BLaER1 treated with 17β-estradiol and CSF1 and Interleukin-3, amounts not matched to agents 10 nM and 100 nM (cell line): Measurements from ENCODE around the gene LRRC59.
"Not testable (repeated sequence)": the region's sequence is repeated elsewhere in the genome, so short reads cannot be mapped to it uniquely, and the experiment has no call there.

ENCODE experiments used
- H3K27ac ChIP-seq, 11 experiments: shearing (Covaris generic); formaldehyde crosslinking; 2 replicates each; pipeline ENCODE4 v1.8.1; 2022
- H3K27me3 ChIP-seq, 11 experiments: shearing (Covaris generic); formaldehyde crosslinking; 2 replicates each; pipeline ENCODE4 v1.8.1; 2022
- H3K36me3 ChIP-seq, 11 experiments: shearing (Covaris generic); formaldehyde crosslinking; 2 replicates each; pipeline ENCODE4 v1.8.1; 2022
- H3K4me1 ChIP-seq, 10 experiments: shearing (Covaris generic); formaldehyde crosslinking; 2 replicates each; pipeline ENCODE4 v1.8.1; 2022
- H3K4me2 ChIP-seq, 11 experiments: shearing (Covaris generic); formaldehyde crosslinking; 2 replicates each; pipeline ENCODE4 v1.8.1; 2022
- H3K4me3 ChIP-seq, 10 experiments: shearing (Covaris generic); formaldehyde crosslinking; 2 replicates each; pipeline ENCODE4 v1.8.1; 2022
- H3K9ac ChIP-seq, 11 experiments: shearing (Covaris generic); formaldehyde crosslinking; 2 replicates each; pipeline ENCODE4 v1.8.1; 2022
- H3K9me3 ChIP-seq, 11 experiments: shearing (Covaris generic); formaldehyde crosslinking; replicated peaks in 1 of 11; 2 replicates each; pipeline ENCODE4 v1.8.1; 2022
- H4K20me1 ChIP-seq, 11 experiments: shearing (Covaris generic); formaldehyde crosslinking; 2 replicates each; pipeline ENCODE4 v1.8.1; 2022
- Cebpa-rat ChIP-seq, 11 experiments: shearing (Covaris generic); IDR thresholded peaks; 2 replicates each; pipeline ENCODE4 v1.8.1; 2022

The LRRC59 gene

DNA sequence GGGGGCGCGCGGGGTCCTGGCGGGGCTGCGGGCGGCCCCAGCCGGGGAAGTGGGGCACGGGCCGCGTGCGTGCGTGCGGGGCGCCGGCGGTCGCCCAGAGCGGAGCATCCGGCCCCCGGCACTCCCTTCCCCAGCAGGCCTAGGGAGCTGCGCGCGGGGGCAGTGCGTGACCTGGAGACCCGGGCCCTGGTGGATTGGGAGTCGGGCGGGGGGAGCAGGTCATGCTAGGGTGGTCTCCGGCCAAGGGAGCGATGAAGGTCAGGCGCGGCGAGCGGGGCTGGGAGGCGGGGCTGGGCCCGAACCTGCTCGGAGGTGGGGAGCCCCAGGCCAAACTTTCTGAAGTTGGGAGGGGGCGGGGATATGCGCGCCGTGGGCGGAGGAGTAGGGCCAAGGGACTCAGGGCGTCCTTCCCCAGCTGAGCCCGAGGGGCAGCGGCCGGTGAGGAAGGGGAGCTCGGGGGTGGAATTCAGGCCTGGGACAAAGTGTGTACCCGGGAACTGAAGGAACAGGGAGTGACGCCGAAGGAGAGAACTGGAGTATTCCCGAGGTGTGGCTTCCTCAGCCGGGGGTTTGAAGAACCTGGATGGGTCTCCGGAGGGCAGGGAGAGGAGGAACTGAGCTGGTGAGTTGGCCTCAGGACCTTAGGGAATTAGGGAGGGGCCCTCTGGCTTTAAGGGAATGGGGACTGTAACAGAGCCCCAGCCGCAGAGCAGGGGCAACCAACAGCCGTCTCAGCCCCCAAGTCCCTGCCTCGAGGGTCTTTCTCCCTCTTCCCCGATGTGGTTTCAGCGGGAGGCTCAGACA lies 50.8 kb downstream of the LRRC59 start:
- peak overlapping the region; percentile 87 to 96 (median 92) for H3K9ac ChIP-seq
- H3K27ac ChIP-seq: peak overlapping the region; percentile 68 to 92 (median 88)
- peak overlapping the region; percentile 82 to 98 (median 92) for H3K4me3 ChIP-seq
- peaks cover 20 to 44% (median 37%) of the 10 kb centered on the region in 11 experiments; a peak in 20 of 22 replicates for H4K20me1 ChIP-seq
- peaks cover 7 to 9% (median 8%) of the 10 kb centered on the region in 11 experiments; a peak in 17 of 22 replicates for H3K9me3 ChIP-seq
- H3K4me1 ChIP-seq: peaks cover 33 to 48% (median 42%) of the 10 kb centered on the region in 10 experiments
- H3K4me2 ChIP-seq: peak overlapping the region; percentile 91 to 100 (median 98)
- TF ChIP-seq Cebpa-rat (IDR thresholded peaks at IDR 0.05): no peak
- peaks cover 0 to 10% (median 0%) of the 10 kb centered on the region in 11 experiments; a peak in 3 of 22 replicates for H3K36me3 ChIP-seq
- no peaks in the 10 kb centered on the region for H3K27me3 ChIP-seq

DNA sequence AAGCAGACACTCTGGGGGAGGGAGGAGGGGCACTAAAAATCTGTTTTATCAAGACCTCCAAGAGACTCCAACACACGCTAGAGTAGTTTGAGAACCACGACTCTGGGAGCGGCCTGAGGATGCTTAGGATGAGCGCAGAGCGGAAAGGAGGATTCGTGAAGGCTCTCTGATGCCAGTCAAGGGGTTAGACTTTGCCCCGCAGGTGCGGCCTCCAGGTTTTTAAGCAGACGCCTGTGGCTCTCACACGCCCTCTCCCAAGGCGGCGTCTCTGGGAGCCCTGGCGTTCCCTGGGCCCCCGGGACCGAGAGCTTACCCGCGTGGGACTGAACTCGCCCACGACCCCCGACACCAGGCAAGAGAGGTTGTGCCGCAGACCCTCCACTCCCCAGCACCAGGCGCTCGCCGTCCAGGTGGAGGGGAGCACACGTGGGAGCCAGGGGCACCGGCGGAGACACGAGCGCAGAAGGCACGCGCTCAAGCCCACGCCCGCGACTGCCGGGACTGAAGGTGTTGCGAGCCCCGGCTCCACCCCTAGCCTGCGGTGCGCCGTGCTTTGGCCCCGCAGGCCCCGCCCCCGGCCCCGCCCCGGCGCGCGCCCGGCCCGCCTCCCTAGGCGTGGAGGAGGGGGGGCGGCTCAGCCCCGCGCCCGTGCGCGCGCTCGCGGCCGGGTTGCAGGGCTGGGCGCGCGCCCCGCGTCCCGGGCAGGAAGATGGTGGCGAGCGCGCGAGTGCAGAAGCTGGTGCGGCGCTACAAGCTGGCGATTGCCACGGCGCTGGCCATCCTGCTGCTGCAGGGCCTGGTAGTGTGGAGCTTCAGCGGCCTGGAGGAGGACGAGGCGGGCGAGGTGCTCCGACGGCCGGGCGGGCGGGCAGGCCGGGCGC lies 51.7 kb downstream of the LRRC59 start, which contains the start of gene XYLT2:
Gene XYLT2 (plus strand): TSS at position 695 of the 881 bp plus-strand sequence. CDS start 15 bp downstream, at position 710.
- peaks cover 8 to 13% (median 9%) of the 10 kb centered on the region in 11 experiments; a peak in 17 of 22 replicates for H3K9me3 ChIP-seq
- H4K20me1 ChIP-seq: peaks cover 11 to 35% (median 30%) of the 10 kb centered on the region in 11 experiments; a peak in 19 of 22 replicates
- peak within 1 kb of the TSS; percentile 68 to 92 (median 88) for H3K27ac ChIP-seq
- H3K4me1 ChIP-seq: peaks cover 33 to 48% (median 42%) of the 10 kb centered on the region in 10 experiments
- H3K36me3 ChIP-seq: peaks cover 0 to 7% (median 0%) of the 10 kb centered on the region in 11 experiments; a peak in 2 of 22 replicates
- peak within 1 kb of the TSS; percentile 87 to 96 (median 92) for H3K9ac ChIP-seq
- H3K4me2 ChIP-seq: peak within 1 kb of the TSS; percentile 91 to 100 (median 98)
- TF ChIP-seq Cebpa-rat (IDR thresholded peaks at IDR 0.05): no peak
- H3K27me3 ChIP-seq: no peaks in the 10 kb centered on the region
- peak within 1 kb of the TSS; percentile 82 to 98 (median 92) for H3K4me3 ChIP-seq

DNA sequence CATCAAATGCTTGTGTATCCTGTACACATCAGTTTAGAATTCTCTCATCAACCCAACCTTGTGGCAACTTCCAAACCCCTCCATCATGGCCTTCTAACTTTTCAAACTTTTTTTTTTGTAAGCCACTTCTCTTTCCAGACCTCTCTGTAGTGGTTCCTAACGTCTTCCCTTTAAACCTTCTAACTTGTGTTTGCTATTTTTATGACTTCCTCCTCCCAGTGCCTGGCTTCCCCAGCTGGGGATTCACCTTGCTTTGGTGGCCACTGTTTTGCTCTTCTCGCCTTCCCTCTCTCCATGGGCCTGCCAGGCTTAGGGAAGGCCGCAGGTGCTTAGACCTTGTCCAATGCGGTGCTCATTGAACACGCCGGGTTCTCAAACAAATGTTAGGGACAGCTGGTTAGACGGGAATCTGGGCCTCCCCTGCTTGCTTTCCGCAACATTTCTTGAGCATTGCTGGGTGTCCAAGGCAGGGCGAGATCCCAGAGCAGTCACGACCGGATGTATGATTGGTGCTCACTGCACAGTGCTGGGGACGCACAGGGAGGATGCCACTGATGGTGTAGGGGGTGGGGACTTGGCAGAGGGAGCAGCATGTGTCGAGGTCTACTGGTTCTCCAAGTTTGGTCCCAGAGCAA lies 52.5 kb downstream of the LRRC59 start:
- peak overlapping the region; percentile 91 to 99 (median 98) for H3K4me2 ChIP-seq
- peaks cover 33 to 48% (median 42%) of the 10 kb centered on the region in 10 experiments for H3K4me1 ChIP-seq
- H3K27ac ChIP-seq: peak overlapping the region in 9 of 11 experiments; percentile 27 to 92 (median 88); a peak in 10 of 22 replicates
- peaks cover 0 to 7% (median 0%) of the 10 kb centered on the region in 11 experiments; a peak in 2 of 22 replicates for H3K36me3 ChIP-seq
- H4K20me1 ChIP-seq: peaks cover 11 to 31% (median 27%) of the 10 kb centered on the region in 11 experiments; a peak in 19 of 22 replicates
- H3K27me3 ChIP-seq: no peaks in the 10 kb centered on the region
- no peak for TF ChIP-seq Cebpa-rat (IDR thresholded peaks at IDR 0.05)
- H3K9me3 ChIP-seq: peaks cover 8 to 16% (median 12%) of the 10 kb centered on the region in 11 experiments; a peak in 17 of 22 replicates
- H3K9ac ChIP-seq: peak overlapping the region in 7 of 11 experiments; percentile 89 to 96 (median 93); a peak in 11 of 22 replicates
- H3K4me3 ChIP-seq: peak overlapping the region; percentile 82 to 98 (median 92); a peak in 19 of 20 replicates

DNA sequence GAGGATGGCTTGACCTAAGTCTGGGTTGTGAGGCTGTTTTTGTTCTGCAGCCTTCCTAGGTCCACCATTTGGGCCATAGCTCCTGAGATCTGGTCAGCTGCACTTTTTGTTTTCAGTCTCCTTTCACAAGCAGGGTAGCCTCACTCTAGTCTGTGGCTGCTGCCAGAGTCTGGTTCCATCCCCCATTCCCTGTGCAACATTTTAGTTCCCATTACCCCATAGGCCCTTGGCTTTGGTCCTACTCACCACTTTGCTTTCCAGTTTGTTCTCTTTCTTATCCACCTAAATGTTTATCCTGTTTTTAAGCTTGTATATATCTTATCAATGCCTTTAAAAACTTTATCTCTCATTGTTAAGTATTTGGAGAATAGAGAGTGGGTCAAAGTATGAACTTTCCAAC lies 57.9 kb downstream of the LRRC59 start:
- Histone ChIP-seq H3K36me3 (no peaks in the 10 kb centered on the region), H3K9me3 (peaks cover 25 to 39% (median 32%) of the 10 kb centered on the region in 11 experiments), H3K4me3 (no peak overlapping the region), H3K4me1 (peaks cover 5 to 11% (median 8%) of the 10 kb centered on the region in 10 experiments), H3K27me3 (no peaks in the 10 kb centered on the region), H3K9ac (no peak overlapping the region), H3K4me2 (no peak overlapping the region), H3K27ac (no peak overlapping the region), H4K20me1 (no peaks in the 10 kb centered on the region)
- no peak for TF ChIP-seq Cebpa-rat (IDR thresholded peaks at IDR 0.05)

DNA sequence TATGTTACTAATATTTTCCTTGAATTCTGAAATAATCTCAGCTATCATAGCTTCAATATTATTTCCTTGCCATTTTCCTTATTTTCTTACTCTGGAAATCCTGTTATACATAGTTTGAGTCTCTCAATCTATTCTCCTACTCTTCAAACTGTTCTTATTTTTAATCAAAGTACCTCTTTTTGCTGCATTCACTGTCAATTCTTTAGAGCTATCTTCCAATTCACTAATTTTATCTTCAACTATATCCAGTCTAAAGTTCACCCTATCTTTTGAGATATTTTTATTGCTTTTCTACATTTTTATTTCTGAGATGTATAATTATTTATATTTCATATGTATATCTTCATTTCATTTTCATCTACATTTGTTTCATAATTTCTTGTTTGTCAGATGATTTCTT lies 58.7 kb downstream of the LRRC59 start:
- Histone ChIP-seq H3K9ac (no peak overlapping the region), H3K4me1 (peaks cover 5 to 12% (median 8%) of the 10 kb centered on the region in 10 experiments; a peak in 19 of 20 replicates)

DNA sequence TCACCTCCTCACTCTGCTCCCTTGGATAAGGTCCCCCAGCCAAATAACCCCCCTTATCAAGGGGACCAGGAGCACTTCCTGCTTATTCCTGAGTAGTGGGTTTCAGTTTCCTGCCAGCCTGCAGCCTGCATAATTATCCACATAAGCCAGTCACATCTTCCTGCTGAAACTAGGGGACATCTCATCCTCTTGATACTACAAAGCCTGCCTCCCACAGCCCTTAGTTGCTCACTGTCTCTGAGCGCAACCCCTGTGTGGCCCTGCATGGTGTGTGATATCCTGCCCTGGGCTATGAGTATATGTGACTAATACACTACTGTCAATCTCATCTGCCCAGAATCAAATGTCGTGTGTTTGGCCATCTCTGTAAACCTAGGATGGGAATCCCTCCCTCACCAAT lies 59.4 kb downstream of the LRRC59 start:
- no peak for TF ChIP-seq Cebpa-rat (IDR thresholded peaks at IDR 0.05)
- H3K27me3 ChIP-seq: no peaks in the 10 kb centered on the region
- H3K27ac ChIP-seq: no peak overlapping the region
- peaks cover 12 to 19% (median 15%) of the 10 kb centered on the region in 10 experiments for H3K4me1 ChIP-seq
- H4K20me1 ChIP-seq: no peaks in the 10 kb centered on the region
- H3K9ac ChIP-seq: no peak overlapping the region
- H3K4me3 ChIP-seq: no peak overlapping the region
- peaks cover 25 to 39% (median 32%) of the 10 kb centered on the region in 11 experiments for H3K9me3 ChIP-seq
- H3K36me3 ChIP-seq: no peaks in the 10 kb centered on the region
- H3K4me2 ChIP-seq: no peak overlapping the region

More for the DNA sequence above, 58.7 kb downstream of the LRRC59 start:
- no peak overlapping the region for H3K27ac ChIP-seq
- no peaks in the 10 kb centered on the region for H4K20me1 ChIP-seq
- H3K27me3 ChIP-seq: no peaks in the 10 kb centered on the region
- peaks cover 25 to 39% (median 32%) of the 10 kb centered on the region in 11 experiments for H3K9me3 ChIP-seq
- H3K4me3 ChIP-seq: no peak overlapping the region
- H3K4me2 ChIP-seq: no peak overlapping the region
- H3K36me3 ChIP-seq: no peaks in the 10 kb centered on the region
- TF ChIP-seq Cebpa-rat (IDR thresholded peaks at IDR 0.05): no peak

DNA sequence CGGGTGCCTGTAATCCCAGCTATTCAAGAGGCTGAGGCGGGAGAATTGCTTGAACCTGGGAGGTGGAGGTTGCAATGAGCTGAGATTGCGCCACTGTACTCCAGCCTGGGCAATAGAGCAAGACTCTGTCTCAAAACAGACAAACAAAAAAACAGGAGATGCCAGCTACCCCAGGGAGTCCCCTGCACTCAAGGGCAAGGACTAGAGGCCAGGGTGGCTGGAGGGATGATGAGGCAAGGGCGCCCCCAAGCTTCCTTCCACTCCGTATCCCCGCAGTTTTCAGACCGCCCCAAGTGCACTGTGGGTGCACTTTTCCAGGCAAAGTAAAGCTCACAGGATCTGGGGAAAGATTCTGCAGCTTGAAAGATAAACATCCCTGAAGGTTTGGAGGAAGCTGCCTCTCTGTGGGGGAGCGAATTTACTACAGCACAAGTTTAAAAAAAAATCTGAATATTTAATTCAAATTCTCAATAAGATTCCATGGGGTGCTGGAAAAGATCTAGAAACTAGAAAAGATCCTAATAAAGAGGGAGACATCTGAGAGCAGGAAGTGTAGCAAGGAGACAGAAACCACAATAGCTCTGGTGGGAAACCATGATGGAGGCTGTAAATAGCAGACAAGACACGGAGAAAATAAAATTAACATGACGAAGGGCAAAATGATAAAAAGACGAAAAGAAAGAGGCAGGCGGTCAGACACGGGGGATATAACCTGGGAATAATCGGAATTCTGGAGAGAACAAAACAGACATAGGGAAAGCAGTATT lies 63.8 kb downstream of the LRRC59 start:
- H4K20me1 ChIP-seq, H3K27me3 ChIP-seq, H3K36me3 ChIP-seq: not testable (repeated sequence)
- Histone ChIP-seq H3K4me3 (peak overlapping the region in 5 of 10 experiments; percentile 9 to 39 (median 17); a peak in 5 of 20 replicates), H3K4me1 (peaks cover 37 to 56% (median 45%) of the 10 kb centered on the region in 10 experiments), H3K9ac (peak overlapping the region in 10 of 11 experiments; percentile 18 to 59 (median 47); a peak in 15 of 22 replicates), H3K9me3 (peaks cover 7 to 10% (median 8%) of the 10 kb centered on the region in 11 experiments; a peak in 20 of 22 replicates), H3K27ac (peak overlapping the region in 9 of 11 experiments; percentile 43 to 78 (median 61); a peak in 18 of 22 replicates), H3K4me2 (peak overlapping the region; percentile 60 to 88 (median 74))
- TF ChIP-seq Cebpa-rat (IDR thresholded peaks at IDR 0.05): peak in 1 of 11 experiments; percentile 47; a peak in 2 of 22 replicates
